Memory B cell (primary cell): ENCODE data around the gene UTS2.

Source experiments
- ATAC-seq: fragments of 150-1000 bp; cut with Tn5 transposase; 2 replicates; pipeline ENCODE4 v1.10.0; 2021; ENCODE audit warnings: low read depth, mild to moderate bottlenecking, moderate library complexity
- DNase-seq, 2 donors: peaks; one replicate each; pipeline ENCODE4 v3.0.0; 2022; ENCODE audit warnings: low spot score in 2 of 2
- H3K27ac Mint-ChIP-seq: one replicate; pipeline ENCODE4 v1.8.0; 2022; ENCODE audit warnings: mild to moderate bottlenecking, moderate library complexity, mixed read lengths
- H3K27me3 Mint-ChIP-seq: one replicate; pipeline ENCODE4 v1.8.0; 2022; ENCODE audit warnings: mixed read lengths
- H3K36me3 Mint-ChIP-seq: one replicate; pipeline ENCODE4 v1.8.0; 2022; ENCODE audit warnings: mild to moderate bottlenecking, mixed read lengths
- H3K4me1 Mint-ChIP-seq: one replicate; pipeline ENCODE4 v1.8.0; 2022; ENCODE audit warnings: mixed read lengths
- H3K4me3 Mint-ChIP-seq: one replicate; pipeline ENCODE4 v1.8.0; 2022; ENCODE audit warnings: mild to moderate bottlenecking, moderate library complexity, mixed read lengths
- H3K9me3 Mint-ChIP-seq: one replicate; pipeline ENCODE4 v1.8.0; 2022; ENCODE audit warnings: mixed read lengths

The UTS2 gene

GRCh38 chr1:7853684-7854026 lies 790 bp upstream of the UTS2 start:
- peaks cover 6% of the 10 kb centered on the region for H3K27me3 Mint-ChIP-seq
- DNase-seq (no peak), ATAC-seq (no peak)
- no peak overlapping the region for H3K4me3 Mint-ChIP-seq
- no peaks in the 10 kb centered on the region for H3K9me3 Mint-ChIP-seq
- H3K36me3 Mint-ChIP-seq = no peaks in the 10 kb centered on the region
- H3K27ac Mint-ChIP-seq = no peak overlapping the region
- H3K4me1 Mint-ChIP-seq = peaks cover 3% of the 10 kb centered on the region

GRCh38 chr1:7850786-7851185 lies 2.1 kb downstream of the UTS2 start:
- ATAC-seq (no peak), DNase-seq (no peak)
- H3K4me3 Mint-ChIP-seq = no peak overlapping the region
- no peaks in the 10 kb centered on the region for H3K4me1 Mint-ChIP-seq
- H3K27ac Mint-ChIP-seq = no peak overlapping the region
- H3K9me3 Mint-ChIP-seq = no peaks in the 10 kb centered on the region
- peaks cover 6% of the 10 kb centered on the region for H3K27me3 Mint-ChIP-seq
- H3K36me3 Mint-ChIP-seq = no peaks in the 10 kb centered on the region

- Mint-ChIP-seq H3K4me3 (no peak overlapping the region), H3K9me3 (no peaks in the 10 kb centered on the region), H3K4me1 (no peaks in the 10 kb centered on the region), H3K36me3 (peaks cover 5% of the 10 kb centered on the region), H3K27me3 (peaks cover 4% of the 10 kb centered on the region), H3K27ac (no peak overlapping the region)
- no peak for ATAC-seq
- DNase-seq = no peak
Observed at GRCh38 chr1:7847599-7847998, 5.3 kb downstream of the UTS2 start.

GRCh38 chr1:7846656-7847055 lies 6.2 kb downstream of the UTS2 start:
- Mint-ChIP-seq H3K36me3 (peaks cover 5% of the 10 kb centered on the region), H3K4me3 (no peak overlapping the region), H3K27ac (no peak overlapping the region), H3K9me3 (no peaks in the 10 kb centered on the region), H3K4me1 (no peaks in the 10 kb centered on the region), H3K27me3 (peaks cover 4% of the 10 kb centered on the region)
- no peak for DNase-seq
- ATAC-seq = no peak

- Mint-ChIP-seq H3K36me3 (peaks cover 7% of the 10 kb centered on the region), H3K27ac (no peak overlapping the region), H3K4me3 (no peak overlapping the region), H3K4me1 (no peaks in the 10 kb centered on the region), H3K27me3 (peaks cover 2% of the 10 kb centered on the region), H3K9me3 (no peaks in the 10 kb centered on the region)
- no peak for ATAC-seq
- no peak for DNase-seq
Observed at GRCh38 chr1:7845761-7846160, 7.1 kb downstream of the UTS2 start.

GRCh38 chr1:7842517-7842916 lies 10.3 kb downstream of the UTS2 start:
- H3K4me3 Mint-ChIP-seq = no peak overlapping the region
- no peak overlapping the region for H3K27ac Mint-ChIP-seq
- no peaks in the 10 kb centered on the region for H3K4me1 Mint-ChIP-seq
- ATAC-seq = no peak
- H3K27me3 Mint-ChIP-seq = no peaks in the 10 kb centered on the region
- no peak for DNase-seq
- peaks cover 32% of the 10 kb centered on the region for H3K36me3 Mint-ChIP-seq
- H3K9me3 Mint-ChIP-seq = peaks cover 11% of the 10 kb centered on the region

GRCh38 chr1:7839526-7839925 lies 13.3 kb downstream of the UTS2 start:
- Mint-ChIP-seq H3K36me3 (peaks cover 47% of the 10 kb centered on the region), H3K9me3 (peaks cover 11% of the 10 kb centered on the region)
- no peak for ATAC-seq

GRCh38 chr1:7838714-7839113 lies 14.2 kb downstream of the UTS2 start:
- no peak for ATAC-seq
- no peak overlapping the region for H3K4me3 Mint-ChIP-seq
- peaks cover 43% of the 10 kb centered on the region for H3K36me3 Mint-ChIP-seq
- H3K4me1 Mint-ChIP-seq = no peaks in the 10 kb centered on the region
- no peaks in the 10 kb centered on the region for H3K27me3 Mint-ChIP-seq
- no peak overlapping the region for H3K27ac Mint-ChIP-seq
- peaks cover 11% of the 10 kb centered on the region for H3K9me3 Mint-ChIP-seq
- DNase-seq = no peak

More at GRCh38 chr1:7839526-7839925, 13.3 kb downstream of the UTS2 start:
- H3K4me1 Mint-ChIP-seq = no peaks in the 10 kb centered on the region
- H3K4me3 Mint-ChIP-seq = no peak overlapping the region
- H3K27ac Mint-ChIP-seq = no peak overlapping the region
- DNase-seq = no peak
- no peaks in the 10 kb centered on the region for H3K27me3 Mint-ChIP-seq

- Mint-ChIP-seq H3K27me3 (no peaks in the 10 kb centered on the region), H3K4me3 (no peak overlapping the region), H3K36me3 (peaks cover 21% of the 10 kb centered on the region), H3K9me3 (no peaks in the 10 kb centered on the region), H3K27ac (no peak overlapping the region), H3K4me1 (peaks cover 10% of the 10 kb centered on the region)
- no peak for ATAC-seq
- DNase-seq = no peak
Observed at GRCh38 chr1:7833035-7833434, 19.8 kb downstream of the UTS2 start.

- no peaks in the 10 kb centered on the region for H3K27me3 Mint-ChIP-seq
- peaks cover 10% of the 10 kb centered on the region for H3K4me1 Mint-ChIP-seq
- no peak overlapping the region for H3K4me3 Mint-ChIP-seq
- H3K9me3 Mint-ChIP-seq = no peaks in the 10 kb centered on the region
- ATAC-seq (peak; percentile 81), DNase-seq (peak in 1 of 2 donors; percentile 2)
- H3K27ac Mint-ChIP-seq = peak overlapping the region; percentile 28
- H3K36me3 Mint-ChIP-seq = peaks cover 15% of the 10 kb centered on the region
Observed at GRCh38 chr1:7831458-7831857, 21.4 kb downstream of the UTS2 start.

GRCh38 chr1:7827126-7827955 lies 25.5 kb downstream of the UTS2 start:
- peak in 1 of 2 donors; percentile 7 for DNase-seq
- peak overlapping the region; percentile 89 for H3K4me3 Mint-ChIP-seq
- peaks cover 14% of the 10 kb centered on the region for H3K4me1 Mint-ChIP-seq
- H3K27me3 Mint-ChIP-seq = no peaks in the 10 kb centered on the region
- H3K9me3 Mint-ChIP-seq = no peaks in the 10 kb centered on the region
- H3K27ac Mint-ChIP-seq = peak overlapping the region; percentile 75
- peaks cover 9% of the 10 kb centered on the region for H3K36me3 Mint-ChIP-seq
- peak; percentile 63 for ATAC-seq

- Mint-ChIP-seq H3K9me3 (no peaks in the 10 kb centered on the region), H3K36me3 (peaks cover 9% of the 10 kb centered on the region), H3K27me3 (no peaks in the 10 kb centered on the region), H3K4me3 (peak overlapping the region; percentile 89), H3K4me1 (peaks cover 9% of the 10 kb centered on the region), H3K27ac (no peak overlapping the region)
- no peak for ATAC-seq
- no peak for DNase-seq
Observed at GRCh38 chr1:7826363-7826762, 26.5 kb downstream of the UTS2 start.

GRCh38 chr1:7824701-7825100 lies 28.2 kb downstream of the UTS2 start:
- H3K9me3 Mint-ChIP-seq = no peaks in the 10 kb centered on the region

GRCh38 chr1:7821282-7821681 lies 31.6 kb downstream of the UTS2 start:
- H3K36me3 Mint-ChIP-seq = peaks cover 9% of the 10 kb centered on the region
- no peak for ATAC-seq
- no peak overlapping the region for H3K4me3 Mint-ChIP-seq
- DNase-seq = no peak
- no peaks in the 10 kb centered on the region for H3K9me3 Mint-ChIP-seq
- H3K4me1 Mint-ChIP-seq = peaks cover 4% of the 10 kb centered on the region
- no peaks in the 10 kb centered on the region for H3K27me3 Mint-ChIP-seq
- H3K27ac Mint-ChIP-seq = no peak overlapping the region

More at GRCh38 chr1:7824701-7825100, 28.2 kb downstream of the UTS2 start:
- H3K27ac Mint-ChIP-seq = no peak overlapping the region
- peaks cover 12% of the 10 kb centered on the region for H3K36me3 Mint-ChIP-seq
- no peak for ATAC-seq
- no peak for DNase-seq
- H3K4me1 Mint-ChIP-seq = peaks cover 5% of the 10 kb centered on the region
- H3K27me3 Mint-ChIP-seq = no peaks in the 10 kb centered on the region
- no peak overlapping the region for H3K4me3 Mint-ChIP-seq
